NCI-H748 (cell line): Measurements from ENCODE around the gene SLC35G4.
"Not testable (repeated sequence)": the region's sequence is repeated elsewhere in the genome, so short reads cannot be mapped to it uniquely, and the experiment has no call there.

Experiments
- DNase-seq: peaks from one replicate; lab custom pipeline; 2025; ENCODE audit not compliant: unreplicated experiment; lab: John Stamatoyannopoulos, UW

The SLC35G4 gene

GRCh38 chr18:11613611-11614010 lies 4.2 kb downstream of the SLC35G4 start:
- DNase-seq: not testable (repeated sequence)

GRCh38 chr18:11614042-11614441 lies 4.6 kb downstream of the SLC35G4 start:
- not testable (repeated sequence) for DNase-seq

- not testable (repeated sequence) for DNase-seq
These were observed 5.6 kb downstream of the SLC35G4 start for GRCh38 chr18:11614981-11615380.

GRCh38 chr18:11647310-11647709 lies 37.9 kb downstream of the SLC35G4 start:
- DNase-seq: not testable (repeated sequence)

GRCh38 chr18:11647804-11648203 lies 38.4 kb downstream of the SLC35G4 start:
- not testable (repeated sequence) for DNase-seq

- no peak for DNase-seq
These were observed 40.4 kb downstream of the SLC35G4 start for GRCh38 chr18:11649839-11650238.

GRCh38 chr18:11651899-11652298 lies 42.5 kb downstream of the SLC35G4 start:
- no peak for DNase-seq

GRCh38 chr18:11653521-11653920 lies 44.1 kb downstream of the SLC35G4 start:
- no peak for DNase-seq

- peak; percentile 32 for DNase-seq
These were observed 45.6 kb downstream of the SLC35G4 start for GRCh38 chr18:11654736-11655605.

- DNase-seq: no peak
These were observed 46.2 kb downstream of the SLC35G4 start for GRCh38 chr18:11655606-11655932.

- no peak for DNase-seq
These were observed 47.8 kb downstream of the SLC35G4 start for GRCh38 chr18:11657152-11657551.

- no peak for DNase-seq
These were observed 48.2 kb downstream of the SLC35G4 start for GRCh38 chr18:11657554-11657953.

- no peak for DNase-seq
These were observed 48.6 kb downstream of the SLC35G4 start for GRCh38 chr18:11658019-11658418.

- no peak for DNase-seq
These were observed 49.6 kb downstream of the SLC35G4 start for GRCh38 chr18:11658989-11659388.
